ENCODE results near the gene P3H1. TPM values are rescaled to one million over a fixed set of nuclear protein-coding genes. Genes with fewer than 3 reads are reported as not detected.

The P3H1 gene
- total and polyA plus RNA-seq, 7 donors, result 1.8 to 23.3 (median 17.9) TPM

- Histone ChIP-seq H3K27ac (no peak overlapping the region), H3K27me3 (no peaks in the 10 kb centered on the region), H3K4me3 (no peak overlapping the region), H3K36me3 (peaks cover 0 to 50% (median 26%) of the 10 kb centered on the region in 4 donors), H3K9me3 (no peaks in the 10 kb centered on the region), H3K4me1 (no peaks in the 10 kb centered on the region)
- TF ChIP-seq POLR2A (IDR thresholded peaks at IDR 0.05) (no peak), EP300 (IDR thresholded peaks at IDR 0.05) (no peak), POLR2AphosphoS5 (IDR thresholded peaks at IDR 0.05) (no peak), CTCF (IDR thresholded peaks at IDR 0.05) (no peak)
- intact Hi-C loops (cut with DNase I), result loop anchor here (10.0 kb wide), 1 partner anchor 171 kb away; no protein-coding TSS in a partner anchor
- 84 to 86% methylated on average over 8 of the region's 8 CpGs for WGBS, 2 donors
- DNase-seq, result no peak
These were observed 21.0 kb downstream of the P3H1 start for GRCh38 chr1:42745851-42746250.

- DNase-seq, result no peak
- no peak for TF ChIP-seq POLR2A (IDR thresholded peaks at IDR 0.05)
- TF ChIP-seq POLR2AphosphoS5 (IDR thresholded peaks at IDR 0.05), result no peak
- TF ChIP-seq EP300 (IDR thresholded peaks at IDR 0.05), result no peak
- TF ChIP-seq CTCF (IDR thresholded peaks at IDR 0.05), result no peak
- Histone ChIP-seq H3K27ac (no peak overlapping the region), H3K9me3 (no peaks in the 10 kb centered on the region), H3K4me1 (no peaks in the 10 kb centered on the region), H3K4me3 (no peak overlapping the region), H3K36me3 (peaks cover 0 to 36% (median 18%) of the 10 kb centered on the region in 4 donors), H3K27me3 (no peaks in the 10 kb centered on the region)
- 92 to 95% methylated on average over 9 of the region's 9 CpGs for WGBS, 2 donors
- intact Hi-C loops (cut with DNase I), result loop anchor here (10.0 kb wide), 1 partner anchor 169 kb away; no protein-coding TSS in a partner anchor
These were observed 22.7 kb downstream of the P3H1 start for GRCh38 chr1:42744148-42744413.

- Histone ChIP-seq H3K27me3 (no peaks in the 10 kb centered on the region), H3K27ac (no peak overlapping the region), H3K9me3 (no peaks in the 10 kb centered on the region), H3K36me3 (peaks cover 0 to 31% (median 13%) of the 10 kb centered on the region in 4 donors), H3K4me1 (no peaks in the 10 kb centered on the region), H3K4me3 (no peak overlapping the region)
- TF ChIP-seq POLR2AphosphoS5 (IDR thresholded peaks at IDR 0.05) (no peak), CTCF (IDR thresholded peaks at IDR 0.05) (no peak), POLR2A (IDR thresholded peaks at IDR 0.05) (no peak), EP300 (IDR thresholded peaks at IDR 0.05) (no peak)
- no peak for DNase-seq
- intact Hi-C loops (cut with DNase I), result loop anchor here (10.0 kb wide), 1 partner anchor 169 kb away; no protein-coding TSS in a partner anchor
- 81 to 84% methylated on average over 21 of the region's 21 CpGs for WGBS, 2 donors
These were observed 23.3 kb downstream of the P3H1 start for GRCh38 chr1:42743317-42744147.

- DNase-seq, result no peak
- Histone ChIP-seq H3K9me3 (no peaks in the 10 kb centered on the region), H3K4me1 (no peaks in the 10 kb centered on the region), H3K27me3 (no peaks in the 10 kb centered on the region), H3K4me3 (no peak overlapping the region), H3K36me3 (peaks cover 0 to 23% (median 7%) of the 10 kb centered on the region in 4 donors), H3K27ac (no peak overlapping the region)
- TF ChIP-seq POLR2AphosphoS5 (IDR thresholded peaks at IDR 0.05) (no peak), EP300 (IDR thresholded peaks at IDR 0.05) (no peak), CTCF (IDR thresholded peaks at IDR 0.05) (no peak), POLR2A (IDR thresholded peaks at IDR 0.05) (no peak)
- intact Hi-C loops (cut with DNase I), result loop anchor here (10.0 kb wide), 1 partner anchor 168 kb away; no protein-coding TSS in a partner anchor
- WGBS, 2 donors, result 92 to 93% methylated on average over 9 of the region's 9 CpGs
These were observed 24.1 kb downstream of the P3H1 start for GRCh38 chr1:42742617-42743316.
